IMR-90 (cell line): ENCODE measurements around the gene CTCFL.

ENCODE experiments used
- CEBPB ChIP-seq: IDR thresholded peaks from 2 replicates; pipeline ENCODE4 v1.6.1; 2012; ENCODE audit warnings: low read depth, low read length, improper control_type of control experiment
- CHD1 ChIP-seq: IDR thresholded peaks from 2 replicates; pipeline ENCODE4 v1.6.1; 2012; ENCODE audit warnings: low read depth, low read length, improper control_type of control experiment
- FOS ChIP-seq: fragments of 150-350 bp; IDR thresholded peaks from 2 replicates; pipeline ENCODE4 v1.6.1; 2016; ENCODE audit warnings: low read depth, low read length
- MAFK ChIP-seq: IDR thresholded peaks from 2 replicates; pipeline ENCODE4 v1.6.1; 2012; ENCODE audit warnings: low read depth, low read length, improper control_type of control experiment
- MXI1 ChIP-seq: IDR thresholded peaks from 2 replicates; pipeline ENCODE4 v1.6.1; 2012; ENCODE audit warnings: low read depth, mild to moderate bottlenecking, low read length, moderate library complexity, borderline replicate concordance
- NFE2L2 ChIP-seq: fragments of 150-350 bp; IDR thresholded peaks from 2 replicates; pipeline ENCODE4 v1.6.1; 2016; ENCODE audit warnings: low read depth, mild to moderate bottlenecking, low read length
- POLR2A ChIP-seq: IDR thresholded peaks from 2 replicates; pipeline ENCODE4 v1.6.1; 2012; ENCODE audit warnings: mild to moderate bottlenecking, low read depth, low read length
- RAD21 ChIP-seq: IDR thresholded peaks from 2 replicates; pipeline ENCODE4 v1.6.1; 2012; ENCODE audit warnings: low read length, improper control_type of control experiment
- RCOR1 ChIP-seq: IDR thresholded peaks from 2 replicates; pipeline ENCODE4 v1.6.1; 2012; ENCODE audit warnings: mild to moderate bottlenecking, low read length, improper control_type of control experiment; ENCODE audit not compliant: insufficient replicate concordance
- RFX5 ChIP-seq: IDR thresholded peaks from 2 replicates; pipeline ENCODE4 v1.8.0; 2012; ENCODE audit warnings: low read depth, mild to moderate bottlenecking, low read length, moderate library complexity
- TF ChIP-seq, protein P1 (sequence below): conservative IDR thresholded peaks from 2 replicates; pipeline ENCODE4 v1.5.1; 2012; ENCODE audit warnings: mild to moderate bottlenecking, low read depth, low read length, improper control_type of control experiment
- TF ChIP-seq, protein P2 (sequence below): fragments of 150-350 bp; IDR thresholded peaks from 2 replicates; pipeline ENCODE4 v1.6.1; 2017; ENCODE audit warnings: mild to moderate bottlenecking, antibody characterized with exemption, low read length, low read depth

DNA sequence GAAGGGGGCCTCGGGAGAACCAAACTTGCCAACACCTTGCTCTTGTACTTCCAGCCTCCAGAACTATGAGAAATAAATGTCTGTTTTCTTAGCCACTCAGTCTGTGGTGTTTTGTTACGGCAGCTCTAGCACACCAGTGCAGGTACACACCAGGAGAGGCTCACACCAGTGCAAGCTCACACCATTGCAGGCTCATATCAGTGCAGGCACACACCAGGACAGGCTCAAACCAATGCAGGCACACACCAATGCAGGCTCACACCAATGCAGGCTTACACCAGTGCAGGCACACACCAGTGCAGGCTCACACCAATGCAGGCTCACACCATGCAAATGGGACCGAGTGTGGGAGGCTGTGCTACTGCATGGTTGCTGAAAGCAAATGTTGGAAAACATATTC, 4.9 kb upstream of the CTCFL start:
- TF ChIP-seq, protein P1, sequence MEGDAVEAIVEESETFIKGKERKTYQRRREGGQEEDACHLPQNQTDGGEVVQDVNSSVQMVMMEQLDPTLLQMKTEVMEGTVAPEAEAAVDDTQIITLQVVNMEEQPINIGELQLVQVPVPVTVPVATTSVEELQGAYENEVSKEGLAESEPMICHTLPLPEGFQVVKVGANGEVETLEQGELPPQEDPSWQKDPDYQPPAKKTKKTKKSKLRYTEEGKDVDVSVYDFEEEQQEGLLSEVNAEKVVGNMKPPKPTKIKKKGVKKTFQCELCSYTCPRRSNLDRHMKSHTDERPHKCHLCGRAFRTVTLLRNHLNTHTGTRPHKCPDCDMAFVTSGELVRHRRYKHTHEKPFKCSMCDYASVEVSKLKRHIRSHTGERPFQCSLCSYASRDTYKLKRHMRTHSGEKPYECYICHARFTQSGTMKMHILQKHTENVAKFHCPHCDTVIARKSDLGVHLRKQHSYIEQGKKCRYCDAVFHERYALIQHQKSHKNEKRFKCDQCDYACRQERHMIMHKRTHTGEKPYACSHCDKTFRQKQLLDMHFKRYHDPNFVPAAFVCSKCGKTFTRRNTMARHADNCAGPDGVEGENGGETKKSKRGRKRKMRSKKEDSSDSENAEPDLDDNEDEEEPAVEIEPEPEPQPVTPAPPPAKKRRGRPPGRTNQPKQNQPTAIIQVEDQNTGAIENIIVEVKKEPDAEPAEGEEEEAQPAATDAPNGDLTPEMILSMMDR: no peak
- TF ChIP-seq POLR2A (no peak), CEBPB (no peak), CHD1 (no peak), RFX5 (no peak), RCOR1 (no peak), RAD21 (no peak), MXI1 (no peak), FOS (no peak), MAFK (no peak), NFE2L2 (no peak)
- TF ChIP-seq, protein P2, sequence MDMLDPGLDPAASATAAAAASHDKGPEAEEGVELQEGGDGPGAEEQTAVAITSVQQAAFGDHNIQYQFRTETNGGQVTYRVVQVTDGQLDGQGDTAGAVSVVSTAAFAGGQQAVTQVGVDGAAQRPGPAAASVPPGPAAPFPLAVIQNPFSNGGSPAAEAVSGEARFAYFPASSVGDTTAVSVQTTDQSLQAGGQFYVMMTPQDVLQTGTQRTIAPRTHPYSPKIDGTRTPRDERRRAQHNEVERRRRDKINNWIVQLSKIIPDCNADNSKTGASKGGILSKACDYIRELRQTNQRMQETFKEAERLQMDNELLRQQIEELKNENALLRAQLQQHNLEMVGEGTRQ: no peak
